ENCODE data around the gene SAA1.

The SAA1 gene

DNA sequence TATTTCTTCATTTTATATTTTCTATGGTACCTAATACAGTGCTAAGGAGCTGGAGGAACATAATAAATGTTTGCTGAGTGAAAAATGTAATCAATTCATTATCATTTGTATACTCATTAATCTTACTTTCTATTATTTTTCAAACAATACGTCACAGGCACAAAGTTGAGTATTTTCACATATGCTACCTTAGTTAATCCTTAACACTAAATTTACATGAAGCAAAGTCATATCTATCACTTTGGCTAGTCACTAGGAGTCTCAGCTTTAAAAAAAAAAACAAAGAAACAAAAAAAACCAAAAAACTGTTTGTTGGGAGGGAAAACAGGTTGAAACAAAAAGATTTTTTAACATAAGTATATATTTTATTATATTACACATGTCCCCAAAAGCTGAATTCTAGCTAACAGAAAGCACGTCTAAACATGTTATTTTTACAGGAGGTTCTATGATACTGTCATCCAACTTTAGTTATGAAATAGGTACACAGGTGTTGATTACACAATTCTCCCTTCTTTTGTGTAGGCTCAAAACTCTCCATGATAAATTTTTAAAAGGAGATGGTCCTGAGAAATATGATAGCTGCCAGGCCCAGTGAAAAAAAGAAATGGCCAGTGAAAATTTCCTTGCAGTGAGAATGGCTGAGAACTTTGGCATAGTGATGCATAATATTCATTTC, 41.5 kb downstream of the SAA1 start:
- Histone ChIP-seq H3K4me1 (ENCODE audit: control insufficient read depth, insufficient read depth, low read length) (no peaks in the 10 kb centered on the region), H3K4me3 (ENCODE audit: low read depth, low read length) (no peak overlapping the region), H3K36me3 (ENCODE audit: control insufficient read depth in 2 of 2, insufficient read depth in 1 of 2, low read length in 2 of 2) (peaks cover 9 to 76% of the 10 kb centered on the region in 2 experiments; a peak in 2 of 3 replicates), H3K27ac (ENCODE audit: extremely low read depth, low read depth, low read length) (no peak overlapping the region), H3K9me3 (ENCODE audit: control insufficient read depth, insufficient read depth, low read depth, low read length) (no peaks in the 10 kb centered on the region)
- ChIA-PET POLR2A (interaction anchor here (0.6 to 0.8 kb wide), 2 partner anchors 49 to 87 kb away, joined by 3 to 4 read pairs; partner anchors contain the start of gene LDHA), CTCF (interaction anchor here (1.0 kb wide), 1 partner anchor 14 kb away, joined by 3 read pairs; the partner anchor contains the start of gene HPS5)
- TF ChIP-seq ZNF211 (tag by site-specific recombination; IDR thresholded peaks at IDR 0.05; ENCODE audit: low read depth): no peak
- TF ChIP-seq, protein P1, sequence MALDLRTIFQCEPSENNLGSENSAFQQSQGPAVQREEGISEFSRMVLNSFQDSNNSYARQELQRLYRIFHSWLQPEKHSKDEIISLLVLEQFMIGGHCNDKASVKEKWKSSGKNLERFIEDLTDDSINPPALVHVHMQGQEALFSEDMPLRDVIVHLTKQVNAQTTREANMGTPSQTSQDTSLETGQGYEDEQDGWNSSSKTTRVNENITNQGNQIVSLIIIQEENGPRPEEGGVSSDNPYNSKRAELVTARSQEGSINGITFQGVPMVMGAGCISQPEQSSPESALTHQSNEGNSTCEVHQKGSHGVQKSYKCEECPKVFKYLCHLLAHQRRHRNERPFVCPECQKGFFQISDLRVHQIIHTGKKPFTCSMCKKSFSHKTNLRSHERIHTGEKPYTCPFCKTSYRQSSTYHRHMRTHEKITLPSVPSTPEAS (tag by site-specific recombination; IDR thresholded peaks at IDR 0.05): no peak

DNA sequence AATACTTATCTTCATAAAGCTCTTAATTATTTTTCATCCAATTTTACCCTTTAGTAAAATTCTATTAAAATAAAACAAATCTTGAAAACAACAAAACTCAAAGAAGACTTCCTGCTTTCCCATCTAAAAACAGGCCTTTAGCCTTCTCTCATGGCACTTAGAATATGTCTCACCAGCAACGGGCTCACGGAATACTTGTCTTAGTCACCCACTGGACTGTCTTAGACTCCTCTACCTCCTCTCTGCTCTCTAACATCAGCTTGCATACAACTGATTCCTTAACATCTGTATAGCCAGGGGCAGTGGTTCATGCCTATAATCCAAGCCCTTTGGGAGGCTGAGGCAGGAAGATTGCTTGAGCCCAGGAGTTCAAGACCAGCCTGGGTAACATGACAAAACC, 42.2 kb downstream of the SAA1 start:
- TF ChIP-seq BCL11A (tag by site-specific recombination; IDR thresholded peaks at IDR 0.05; ENCODE audit: low read depth) (no peak), ZNF830 (tag by site-specific recombination; IDR thresholded peaks at IDR 0.05; ENCODE audit: low read depth) (no peak)
- Histone ChIP-seq H3K36me3 (ENCODE audit: control insufficient read depth in 2 of 2, insufficient read depth in 1 of 2, low read length in 2 of 2) (peaks cover 9 to 73% of the 10 kb centered on the region in 2 experiments; a peak in 2 of 3 replicates), H3K4me3 (ENCODE audit: low read depth, low read length) (no peak overlapping the region), H3K27ac (ENCODE audit: extremely low read depth, low read depth, low read length) (no peak overlapping the region), H3K4me1 (ENCODE audit: control insufficient read depth, insufficient read depth, low read length) (no peaks in the 10 kb centered on the region), H3K9me3 (ENCODE audit: control insufficient read depth, insufficient read depth, low read depth, low read length) (no peaks in the 10 kb centered on the region)
- POLR2A ChIA-PET: interaction anchor here (0.8 kb wide), 1 partner anchor 86 kb away, joined by 3 read pairs; the partner anchor contains the start of gene LDHA
- CTCF ChIA-PET: interaction anchor here (1.0 kb wide), 1 partner anchor 13 kb away, joined by 3 read pairs; the partner anchor contains the start of gene HPS5

DNA sequence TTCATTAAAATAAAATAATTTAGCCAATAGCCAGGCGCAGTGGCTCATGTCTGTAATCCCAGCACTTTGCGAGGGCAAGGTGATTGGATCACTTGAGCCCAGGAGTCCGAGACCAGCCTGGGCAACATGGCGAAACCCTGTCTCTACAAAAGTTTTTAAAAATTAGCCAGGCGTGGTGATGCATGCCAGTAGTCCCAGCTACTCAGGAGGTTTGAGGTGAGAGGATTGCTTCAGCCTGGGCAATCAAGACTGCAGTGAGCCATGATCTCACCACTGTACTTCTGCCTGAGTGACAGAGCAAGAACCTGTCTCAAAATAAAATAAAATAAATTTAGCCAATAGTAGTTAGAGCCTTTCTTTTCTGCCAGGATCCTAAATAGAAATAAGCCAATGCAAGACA, 43.6 kb downstream of the SAA1 start:
- no peaks in the 10 kb centered on the region for H3K4me1 ChIP-seq (ENCODE audit: control insufficient read depth, insufficient read depth, low read length)
- CTCF ChIA-PET: no interaction called here
- POLR2A ChIA-PET: no interaction called here
- H3K9me3 ChIP-seq (ENCODE audit: control insufficient read depth, insufficient read depth, low read depth, low read length): no peaks in the 10 kb centered on the region
- H3K36me3 ChIP-seq (ENCODE audit: control insufficient read depth in 2 of 2, insufficient read depth in 1 of 2, low read length in 2 of 2): peaks cover 5 to 63% of the 10 kb centered on the region in 2 experiments; a peak in 2 of 3 replicates
- no peak overlapping the region for H3K27ac ChIP-seq (ENCODE audit: extremely low read depth, low read depth, low read length)
- no peak overlapping the region for H3K4me3 ChIP-seq (ENCODE audit: low read depth, low read length)
- no peak for TF ChIP-seq ZNF837 (tag by site-specific recombination; IDR thresholded peaks at IDR 0.05)
- TF ChIP-seq ZNF133 (tag by site-specific recombination; IDR thresholded peaks at IDR 0.05): no peak
- TF ChIP-seq, protein P2, sequence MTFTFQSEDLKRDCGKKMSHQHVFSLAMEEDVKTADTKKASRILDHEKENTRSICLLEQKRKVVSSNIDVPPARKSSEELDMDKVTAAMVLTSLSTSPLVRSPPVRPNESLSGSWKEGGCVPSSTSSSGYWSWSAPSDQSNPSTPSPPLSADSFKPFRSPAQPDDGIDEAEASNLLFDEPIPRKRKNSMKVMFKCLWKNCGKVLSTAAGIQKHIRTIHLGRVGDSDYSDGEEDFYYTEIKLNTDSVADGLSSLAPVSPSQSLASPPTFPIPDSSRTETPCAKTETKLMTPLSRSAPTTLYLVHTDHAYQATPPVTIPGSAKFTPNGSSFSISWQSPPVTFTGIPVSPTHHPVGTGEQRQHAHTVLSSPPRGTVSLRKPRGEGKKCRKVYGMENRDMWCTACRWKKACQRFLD (tag by site-specific recombination; IDR thresholded peaks at IDR 0.05): no peak
- no peak for TF ChIP-seq GLIS1 (tag by site-specific recombination; IDR thresholded peaks at IDR 0.05)
- TF ChIP-seq, protein P3, sequence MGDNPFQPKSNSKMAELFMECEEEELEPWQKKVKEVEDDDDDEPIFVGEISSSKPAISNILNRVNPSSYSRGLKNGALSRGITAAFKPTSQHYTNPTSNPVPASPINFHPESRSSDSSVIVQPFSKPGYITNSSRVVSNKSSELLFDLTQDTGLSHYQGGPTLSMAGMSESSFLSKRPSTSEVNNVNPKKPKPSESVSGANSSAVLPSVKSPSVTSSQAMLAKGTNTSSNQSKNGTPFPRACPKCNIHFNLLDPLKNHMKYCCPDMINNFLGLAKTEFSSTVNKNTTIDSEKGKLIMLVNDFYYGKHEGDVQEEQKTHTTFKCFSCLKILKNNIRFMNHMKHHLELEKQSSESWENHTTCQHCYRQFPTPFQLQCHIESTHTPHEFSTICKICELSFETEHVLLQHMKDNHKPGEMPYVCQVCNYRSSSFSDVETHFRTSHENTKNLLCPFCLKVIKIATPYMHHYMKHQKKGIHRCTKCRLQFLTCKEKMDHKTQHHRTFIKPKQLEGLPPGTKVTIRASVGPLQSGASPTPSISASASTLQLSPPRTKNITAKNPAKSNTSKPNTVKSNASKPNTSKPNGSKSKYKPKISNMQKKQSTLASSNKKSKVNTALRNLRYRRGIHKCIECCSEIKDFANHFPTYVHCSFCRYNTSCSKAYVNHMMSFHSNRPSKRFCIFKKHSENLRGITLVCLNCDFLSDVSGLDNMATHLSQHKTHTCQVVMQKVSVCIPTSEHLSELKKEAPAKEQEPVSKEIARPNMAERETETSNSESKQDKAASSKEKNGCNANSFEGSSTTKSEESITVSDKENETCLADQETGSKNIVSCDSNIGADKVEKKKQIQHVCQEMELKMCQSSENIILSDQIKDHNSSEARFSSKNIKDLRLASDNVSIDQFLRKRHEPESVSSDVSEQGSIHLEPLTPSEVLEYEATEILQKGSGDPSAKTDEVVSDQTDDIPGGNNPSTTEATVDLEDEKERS (tag by site-specific recombination; IDR thresholded peaks at IDR 0.05): no peak
- TF ChIP-seq, protein P4, sequence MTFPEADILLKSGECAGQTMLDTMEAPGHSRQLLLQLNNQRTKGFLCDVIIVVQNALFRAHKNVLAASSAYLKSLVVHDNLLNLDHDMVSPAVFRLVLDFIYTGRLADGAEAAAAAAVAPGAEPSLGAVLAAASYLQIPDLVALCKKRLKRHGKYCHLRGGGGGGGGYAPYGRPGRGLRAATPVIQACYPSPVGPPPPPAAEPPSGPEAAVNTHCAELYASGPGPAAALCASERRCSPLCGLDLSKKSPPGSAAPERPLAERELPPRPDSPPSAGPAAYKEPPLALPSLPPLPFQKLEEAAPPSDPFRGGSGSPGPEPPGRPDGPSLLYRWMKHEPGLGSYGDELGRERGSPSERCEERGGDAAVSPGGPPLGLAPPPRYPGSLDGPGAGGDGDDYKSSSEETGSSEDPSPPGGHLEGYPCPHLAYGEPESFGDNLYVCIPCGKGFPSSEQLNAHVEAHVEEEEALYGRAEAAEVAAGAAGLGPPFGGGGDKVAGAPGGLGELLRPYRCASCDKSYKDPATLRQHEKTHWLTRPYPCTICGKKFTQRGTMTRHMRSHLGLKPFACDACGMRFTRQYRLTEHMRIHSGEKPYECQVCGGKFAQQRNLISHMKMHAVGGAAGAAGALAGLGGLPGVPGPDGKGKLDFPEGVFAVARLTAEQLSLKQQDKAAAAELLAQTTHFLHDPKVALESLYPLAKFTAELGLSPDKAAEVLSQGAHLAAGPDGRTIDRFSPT (tag by site-specific recombination; IDR thresholded peaks at IDR 0.05): no peak
- TF ChIP-seq, protein P5, sequence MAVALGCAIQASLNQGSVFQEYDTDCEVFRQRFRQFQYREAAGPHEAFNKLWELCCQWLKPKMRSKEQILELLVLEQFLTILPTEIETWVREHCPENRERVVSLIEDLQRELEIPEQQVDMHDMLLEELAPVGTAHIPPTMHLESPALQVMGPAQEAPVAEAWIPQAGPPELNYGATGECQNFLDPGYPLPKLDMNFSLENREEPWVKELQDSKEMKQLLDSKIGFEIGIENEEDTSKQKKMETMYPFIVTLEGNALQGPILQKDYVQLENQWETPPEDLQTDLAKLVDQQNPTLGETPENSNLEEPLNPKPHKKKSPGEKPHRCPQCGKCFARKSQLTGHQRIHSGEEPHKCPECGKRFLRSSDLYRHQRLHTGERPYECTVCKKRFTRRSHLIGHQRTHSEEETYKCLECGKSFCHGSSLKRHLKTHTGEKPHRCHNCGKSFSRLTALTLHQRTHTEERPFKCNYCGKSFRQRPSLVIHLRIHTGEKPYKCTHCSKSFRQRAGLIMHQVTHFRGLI (tag by site-specific recombination; IDR thresholded peaks at IDR 0.05): no peak
- TF ChIP-seq PRDM1 (tag by site-specific recombination; IDR thresholded peaks at IDR 0.05): no peak
- TF ChIP-seq KLF16 (tag by site-specific recombination; IDR thresholded peaks at IDR 0.05): no peak
- TF ChIP-seq, protein P6, sequence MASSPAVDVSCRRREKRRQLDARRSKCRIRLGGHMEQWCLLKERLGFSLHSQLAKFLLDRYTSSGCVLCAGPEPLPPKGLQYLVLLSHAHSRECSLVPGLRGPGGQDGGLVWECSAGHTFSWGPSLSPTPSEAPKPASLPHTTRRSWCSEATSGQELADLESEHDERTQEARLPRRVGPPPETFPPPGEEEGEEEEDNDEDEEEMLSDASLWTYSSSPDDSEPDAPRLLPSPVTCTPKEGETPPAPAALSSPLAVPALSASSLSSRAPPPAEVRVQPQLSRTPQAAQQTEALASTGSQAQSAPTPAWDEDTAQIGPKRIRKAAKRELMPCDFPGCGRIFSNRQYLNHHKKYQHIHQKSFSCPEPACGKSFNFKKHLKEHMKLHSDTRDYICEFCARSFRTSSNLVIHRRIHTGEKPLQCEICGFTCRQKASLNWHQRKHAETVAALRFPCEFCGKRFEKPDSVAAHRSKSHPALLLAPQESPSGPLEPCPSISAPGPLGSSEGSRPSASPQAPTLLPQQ (tag by site-specific recombination; IDR thresholded peaks at IDR 0.05): no peak
- TF ChIP-seq ZNF350 (tag by site-specific recombination; IDR thresholded peaks at IDR 0.05): no peak
- TF ChIP-seq ZNF239 (tag by site-specific recombination; IDR thresholded peaks at IDR 0.05): no peak
- no peak for TF ChIP-seq RBAK (tag by site-specific recombination; IDR thresholded peaks at IDR 0.05)
- TF ChIP-seq, protein P7, sequence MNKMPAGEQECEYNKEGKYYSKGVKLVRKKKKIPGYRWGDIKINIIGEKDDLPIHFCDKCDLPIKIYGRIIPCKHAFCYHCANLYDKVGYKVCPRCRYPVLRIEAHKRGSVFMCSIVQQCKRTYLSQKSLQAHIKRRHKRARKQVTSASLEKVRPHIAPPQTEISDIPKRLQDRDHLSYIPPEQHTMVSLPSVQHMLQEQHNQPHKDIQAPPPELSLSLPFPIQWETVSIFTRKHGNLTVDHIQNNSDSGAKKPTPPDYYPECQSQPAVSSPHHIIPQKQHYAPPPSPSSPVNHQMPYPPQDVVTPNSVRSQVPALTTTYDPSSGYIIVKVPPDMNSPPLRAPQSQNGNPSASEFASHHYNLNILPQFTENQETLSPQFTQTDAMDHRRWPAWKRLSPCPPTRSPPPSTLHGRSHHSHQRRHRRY (tag by site-specific recombination; IDR thresholded peaks at IDR 0.05): no peak
